Breast epithelium (tissue), 3 donors: Measurements from ENCODE around the gene TTC28.

Source experiments
- CTCF ChIP-seq, 3 donors: fragments of 450-650 bp; IDR thresholded peaks; one replicate each; pipeline ENCODE4 v1.5.1; 2016 to 2017; ENCODE audit warnings: antibody characterized with exemption in 3 of 3, mild to moderate bottlenecking in 3 of 3, moderate library complexity in 3 of 3
- POLR2A ChIP-seq: fragments of 450-650 bp; IDR thresholded peaks from one replicate; pipeline ENCODE4 v1.6.1; 2016; ENCODE audit warnings: antibody characterized with exemption, mild to moderate bottlenecking, moderate library complexity

GRCh38 chr22:28450109-28450508 is 229.5 kb downstream of the TTC28 start:
- TF ChIP-seq CTCF (IDR thresholded peaks at IDR 0.05) (no peak), POLR2A (no peak)
